NOMO-1 treated with dmso at 0.1 percent for 144 hours (cell line): ENCODE results near the gene CEP250.

Experiments
- DNase-seq: peaks from one replicate; lab custom pipeline; 2025; ENCODE audit not compliant: unreplicated experiment; lab: John Stamatoyannopoulos, UW

Gene CEP250, protein sequence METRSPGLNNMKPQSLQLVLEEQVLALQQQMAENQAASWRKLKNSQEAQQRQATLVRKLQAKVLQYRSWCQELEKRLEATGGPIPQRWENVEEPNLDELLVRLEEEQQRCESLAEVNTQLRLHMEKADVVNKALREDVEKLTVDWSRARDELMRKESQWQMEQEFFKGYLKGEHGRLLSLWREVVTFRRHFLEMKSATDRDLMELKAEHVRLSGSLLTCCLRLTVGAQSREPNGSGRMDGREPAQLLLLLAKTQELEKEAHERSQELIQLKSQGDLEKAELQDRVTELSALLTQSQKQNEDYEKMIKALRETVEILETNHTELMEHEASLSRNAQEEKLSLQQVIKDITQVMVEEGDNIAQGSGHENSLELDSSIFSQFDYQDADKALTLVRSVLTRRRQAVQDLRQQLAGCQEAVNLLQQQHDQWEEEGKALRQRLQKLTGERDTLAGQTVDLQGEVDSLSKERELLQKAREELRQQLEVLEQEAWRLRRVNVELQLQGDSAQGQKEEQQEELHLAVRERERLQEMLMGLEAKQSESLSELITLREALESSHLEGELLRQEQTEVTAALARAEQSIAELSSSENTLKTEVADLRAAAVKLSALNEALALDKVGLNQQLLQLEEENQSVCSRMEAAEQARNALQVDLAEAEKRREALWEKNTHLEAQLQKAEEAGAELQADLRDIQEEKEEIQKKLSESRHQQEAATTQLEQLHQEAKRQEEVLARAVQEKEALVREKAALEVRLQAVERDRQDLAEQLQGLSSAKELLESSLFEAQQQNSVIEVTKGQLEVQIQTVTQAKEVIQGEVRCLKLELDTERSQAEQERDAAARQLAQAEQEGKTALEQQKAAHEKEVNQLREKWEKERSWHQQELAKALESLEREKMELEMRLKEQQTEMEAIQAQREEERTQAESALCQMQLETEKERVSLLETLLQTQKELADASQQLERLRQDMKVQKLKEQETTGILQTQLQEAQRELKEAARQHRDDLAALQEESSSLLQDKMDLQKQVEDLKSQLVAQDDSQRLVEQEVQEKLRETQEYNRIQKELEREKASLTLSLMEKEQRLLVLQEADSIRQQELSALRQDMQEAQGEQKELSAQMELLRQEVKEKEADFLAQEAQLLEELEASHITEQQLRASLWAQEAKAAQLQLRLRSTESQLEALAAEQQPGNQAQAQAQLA (N-terminal part only)

GRCh38 chr20:35454881-35455609 is at the start of gene CEP250:
Gene CEP250 (plus strand): TSS chr20:35455598. CDS start chr20:35462368, 6,770 bp downstream.
- DNase-seq = peak; percentile 91

- no peak for DNase-seq
Measured at GRCh38 chr20:35405775-35406174, 49.6 kb upstream of the CEP250 start.

GRCh38 chr20:35408270-35408669 is 47.1 kb upstream of the CEP250 start:
- DNase-seq = no peak

GRCh38 chr20:35409542-35409941 is 45.9 kb upstream of the CEP250 start:
- DNase-seq = no peak

GRCh38 chr20:35410613-35411012 is 44.8 kb upstream of the CEP250 start:
- DNase-seq = no peak

- no peak for DNase-seq
Measured at GRCh38 chr20:35421322-35421721, 34.1 kb upstream of the CEP250 start.

DNA sequence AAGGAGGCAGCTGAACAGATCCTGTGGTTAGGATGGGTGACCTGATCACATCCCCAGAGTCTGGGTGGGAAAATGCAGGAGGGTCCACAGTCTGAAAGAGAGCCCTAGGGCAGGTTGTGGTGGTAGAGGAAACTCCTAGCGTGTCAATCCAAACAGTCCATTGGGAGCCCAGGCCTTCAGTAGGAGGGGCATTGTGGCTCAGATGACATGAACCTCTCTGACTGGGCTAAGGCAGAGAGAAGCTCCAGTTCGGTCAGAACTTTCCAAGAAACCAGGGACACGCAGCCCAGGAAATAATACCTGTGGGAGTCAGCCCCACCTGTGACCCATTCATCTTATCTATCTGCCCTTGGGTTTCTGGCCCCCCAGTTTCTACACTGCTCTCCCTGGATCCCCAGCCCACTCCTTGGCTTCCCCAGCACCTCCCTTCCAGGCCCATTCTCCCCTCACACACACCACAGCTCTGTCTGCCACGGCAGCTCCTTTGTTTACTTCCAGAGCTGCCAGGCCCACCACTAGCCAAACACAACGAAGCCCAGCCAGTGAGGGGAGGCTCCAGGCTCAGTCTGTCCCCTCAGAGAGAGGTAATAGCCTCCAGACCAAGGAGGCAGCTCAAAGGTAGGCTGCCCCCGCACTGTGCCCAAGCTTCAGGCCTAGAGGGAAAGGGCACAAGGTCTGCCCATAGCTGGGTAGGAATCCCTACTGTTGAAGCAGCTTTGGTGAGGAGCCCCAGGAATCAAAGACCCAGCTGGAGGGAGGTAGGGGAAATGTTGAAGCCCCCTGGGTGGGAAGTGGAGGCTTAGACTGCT is 23.6 kb upstream of the CEP250 start:
- DNase-seq = no peak

DNA sequence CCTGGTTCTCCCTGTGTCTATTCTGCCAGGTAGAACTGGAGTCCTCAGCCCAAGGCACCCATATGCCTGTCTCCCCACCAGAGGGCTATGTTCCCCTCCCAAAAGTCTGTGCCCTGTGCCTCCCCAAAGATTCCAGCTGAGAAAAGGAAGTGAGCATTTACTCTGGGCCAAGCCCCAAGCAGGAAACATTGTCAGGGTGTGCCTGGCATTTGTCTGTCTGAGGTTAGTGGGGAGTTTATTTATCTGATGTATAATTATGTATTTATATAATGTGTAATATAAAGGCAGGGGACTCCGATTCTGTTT is 23.0 kb upstream of the CEP250 start:
- DNase-seq = no peak

DNA sequence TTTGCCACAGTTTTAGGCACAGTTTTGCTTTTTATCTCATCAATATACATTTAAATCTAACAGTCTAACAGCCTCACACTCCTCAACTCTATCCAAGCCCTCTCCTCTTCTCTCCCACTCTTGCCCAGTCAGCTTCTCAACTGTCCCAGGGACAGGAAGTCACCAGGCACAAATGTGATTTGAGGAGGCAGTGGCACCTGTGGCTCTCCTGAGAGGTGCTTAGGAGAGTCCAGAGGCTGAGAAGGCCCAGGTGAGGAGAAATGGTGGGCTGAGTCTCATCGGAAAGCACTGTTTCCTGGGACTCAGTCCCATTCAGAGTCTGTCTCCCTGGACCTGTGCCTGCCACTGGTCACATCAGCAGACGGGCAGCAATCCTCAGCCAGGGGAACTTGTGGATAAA is 22.1 kb upstream of the CEP250 start:
- no peak for DNase-seq

DNA sequence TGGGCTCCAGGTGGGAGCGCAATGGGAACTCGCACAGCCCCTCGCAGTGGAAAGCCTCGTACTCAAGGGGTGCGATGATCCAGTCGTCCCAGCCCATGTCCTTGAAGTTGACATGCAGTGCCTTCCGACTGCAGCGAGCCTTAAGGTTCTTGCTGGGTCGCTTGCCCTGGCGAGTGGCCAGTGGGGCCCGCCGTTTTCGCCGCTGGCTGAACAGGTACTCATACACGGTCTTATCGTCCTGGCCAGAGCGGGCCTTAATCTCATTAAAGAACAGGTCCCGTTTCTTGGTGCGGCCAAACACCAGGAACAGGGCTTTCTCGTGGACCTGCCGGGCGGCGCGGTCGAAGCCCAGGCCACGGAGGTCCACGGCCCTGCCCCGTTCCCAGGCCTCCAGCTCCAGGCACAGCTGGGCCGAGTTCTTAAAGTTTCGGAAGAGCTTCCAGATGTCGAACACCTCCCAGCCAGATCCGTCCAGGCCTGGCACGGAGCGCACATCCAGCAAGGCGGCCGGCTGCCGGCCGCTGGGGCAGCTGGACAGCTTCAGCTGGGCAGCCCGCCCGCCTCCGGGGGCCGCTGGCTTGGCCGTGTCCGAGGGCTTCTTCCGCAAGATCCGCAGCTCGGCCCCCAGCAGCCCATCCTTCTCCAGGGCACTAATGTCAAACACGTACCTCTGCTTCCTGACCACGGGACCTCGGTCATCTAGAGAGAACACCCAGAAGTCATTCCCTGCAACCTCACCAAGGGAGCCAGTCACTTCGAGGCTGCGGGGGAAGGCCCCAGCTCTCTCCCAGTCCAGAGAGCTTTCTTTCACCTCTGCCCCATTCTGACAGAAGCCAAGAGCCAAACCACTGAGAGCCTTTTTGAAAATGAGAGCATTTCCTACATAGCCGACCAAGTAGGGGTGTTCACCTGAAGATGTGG is 21.1 kb upstream of the CEP250 start:
- no peak for DNase-seq

- no peak for DNase-seq
Measured at GRCh38 chr20:35436177-35436573, 19.2 kb upstream of the CEP250 start.

- DNase-seq = no peak
Measured at GRCh38 chr20:35437599-35437998, 17.8 kb upstream of the CEP250 start.

DNA sequence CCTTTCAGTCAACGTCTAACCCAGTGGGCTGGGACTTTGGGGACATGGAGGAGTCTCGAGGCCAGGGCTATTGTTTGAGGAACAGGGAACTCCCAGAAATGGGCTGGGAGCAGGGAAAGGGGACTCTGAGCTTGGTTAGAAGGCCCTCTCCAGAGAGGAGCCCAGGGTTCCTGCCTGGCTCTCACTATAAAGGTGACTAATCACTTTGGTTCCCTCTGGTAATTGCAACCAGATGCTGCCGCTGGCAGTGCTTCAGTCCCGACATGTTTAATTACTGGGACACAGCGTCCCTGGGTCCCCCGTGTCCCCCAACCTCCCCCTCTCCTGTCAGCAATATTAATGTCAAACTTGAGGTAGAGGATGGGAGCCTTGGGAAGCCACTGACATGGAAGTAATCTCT is 12.4 kb upstream of the CEP250 start:
- DNase-seq = no peak

- no peak for DNase-seq
Measured at GRCh38 chr20:35444226-35444625, 11.2 kb upstream of the CEP250 start.

GRCh38 chr20:35446356-35447078 is 8.9 kb upstream of the CEP250 start:
- DNase-seq = no peak

- DNase-seq = peak; percentile 46
Measured at GRCh38 chr20:35447082-35447789, 8.2 kb upstream of the CEP250 start.

- no peak for DNase-seq
Measured at GRCh38 chr20:35448788-35449373, 6.5 kb upstream of the CEP250 start.
